H1 (cell line): ENCODE data around the gene IL17REL. TPM values are rescaled to one million over a fixed set of nuclear protein-coding genes. Genes with fewer than 3 reads are reported as not detected.

Experiments
- CBX8 ChIP-seq: fragments of 300-800, 300-1000 bp; sonication (generic); IDR thresholded peaks from 2 replicates; pipeline ENCODE4 v1.7.1; 2016; ENCODE audit warnings: low read depth, low read length, borderline replicate concordance
- JUN ChIP-seq: IDR thresholded peaks from 2 replicates; pipeline ENCODE4 v1.6.1; 2011; ENCODE audit warnings: low read depth, mild to moderate bottlenecking, improper control_type of control experiment, low read length
- JUND ChIP-seq: IDR thresholded peaks from 2 replicates; pipeline ENCODE4 v1.6.1; 2011; ENCODE audit warnings: mild to moderate bottlenecking, improper control_type of control experiment, low read length
- NANOG ChIP-seq: IDR thresholded peaks from 2 replicates; pipeline ENCODE4 v1.6.1; 2011; ENCODE audit warnings: low read length, low read depth, mild to moderate bottlenecking, inconsistent platforms; ENCODE audit not compliant: insufficient read depth, poor library complexity, severe bottlenecking
- POLR2A ChIP-seq, 2 experiments: IDR thresholded peaks; 1 replicate in 1 of 2; 2 replicates in 1 of 2; pipeline ENCODE4 v1.6.1; 2011; ENCODE audit warnings: low read depth in 2 of 2, low read length in 2 of 2, mild to moderate bottlenecking in 2 of 2; ENCODE audit errors: control extremely low read depth in 1 of 2
- SIRT6 ChIP-seq: IDR thresholded peaks from one replicate; pipeline ENCODE4 v1.7.1; 2012; ENCODE audit warnings: low read length, inconsistent platforms
- SP2 ChIP-seq: IDR thresholded peaks from 2 replicates; pipeline ENCODE4 v1.6.1; 2012; ENCODE audit warnings: mild to moderate bottlenecking, low read length, inconsistent platforms
- SUZ12 ChIP-seq: fragments of 200-600 bp; sonication (generic); IDR thresholded peaks from 2 replicates; pipeline ENCODE4 v1.6.1; 2012; ENCODE audit warnings: mild to moderate bottlenecking, inconsistent platforms, low read length, moderate library complexity, mixed read lengths
- polyA plus RNA-seq, 7 experiments: library from polyadenylated mRNA; depleted of rRNA in 3 of 7; stranded (reverse) in 5 of 7; unstranded in 2 of 7; fragments of >200 nt in 5 of 7; fragments of 200-250 nt in 2 of 7; gene quantifications; 1 replicate in 5 of 7; 2 replicates in 1 of 7; 4 replicates in 1 of 7; pipeline versions ENCODE4 v1.2.1 to v1.2.3, GENCODE V29; 2011 to 2013; ENCODE audit warnings: missing spikeins in 2 of 7, mixed read lengths in 2 of 7
- total RNA-seq: library from RNA; stranded (reverse); fragmentation: NEBNext Ultra II Directional; extraction: Animal tissue kit (Norgen Biotek cat#: 25700); gene quantifications from 2 replicates; pipeline ENCODE4 v1.2.1, GENCODE V29; 2021
- TF ChIP-seq, protein P1 (sequence below): IDR thresholded peaks from 2 replicates; pipeline ENCODE4 v1.6.1; 2012; ENCODE audit warnings: inconsistent platforms
- TF ChIP-seq, protein P2 (sequence below): fragments of 300-600 bp; sonication (generic); IDR thresholded peaks from 2 replicates; pipeline ENCODE4 v1.7.1; 2012; ENCODE audit warnings: low read length, moderate library complexity, mild to moderate bottlenecking, inconsistent platforms; ENCODE audit not compliant: insufficient replicate concordance

Gene IL17REL
- total and polyA plus RNA-seq, 2 of the 8 experiments (the other 6 are each of a cell fraction or from before 2014, with no cell fraction given), result 0.15 to 0.20 TPM

DNA sequence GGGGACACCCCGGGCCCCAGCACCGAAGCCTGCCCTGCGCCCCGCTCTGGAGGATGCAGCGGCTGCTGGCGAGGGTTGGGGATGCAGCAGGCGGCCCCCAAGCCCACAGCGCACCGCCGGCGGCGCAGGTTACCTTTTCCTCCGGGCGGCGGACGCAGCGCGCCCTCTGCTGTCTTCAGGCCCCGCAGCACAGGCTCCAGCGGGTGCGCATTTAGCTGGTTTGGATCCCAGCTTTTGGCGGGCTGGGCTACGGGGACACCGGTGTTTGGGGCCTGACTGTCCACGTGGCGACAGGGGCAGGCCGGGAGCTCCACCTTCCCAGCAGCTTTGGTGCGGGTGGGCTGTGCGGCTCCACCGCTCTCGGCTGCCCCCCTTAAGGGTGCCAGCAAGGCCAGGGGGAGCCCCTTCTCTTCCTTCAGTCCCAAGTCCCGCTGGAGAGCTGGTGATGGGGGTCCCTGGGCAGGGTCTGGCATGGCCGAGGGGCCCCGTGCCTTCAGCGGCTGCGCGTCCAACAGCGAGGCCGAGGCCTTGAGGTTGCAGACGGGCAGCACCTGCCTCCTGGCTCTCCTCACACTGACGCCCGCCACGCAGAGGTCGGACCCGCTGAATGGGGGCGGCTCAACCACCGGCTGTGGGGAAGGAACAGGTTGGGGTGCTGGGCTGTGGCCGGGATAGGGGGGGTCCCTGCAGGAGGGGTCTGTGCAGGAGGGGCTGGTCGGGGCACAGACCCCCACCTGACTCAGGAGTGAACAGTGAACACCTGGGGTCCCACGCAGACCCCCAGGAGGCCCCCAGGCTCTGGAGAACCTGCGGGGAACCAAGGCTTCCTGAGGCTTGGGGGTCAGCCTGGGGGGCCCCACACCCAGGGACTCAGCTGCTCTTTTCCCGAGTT is 18.0 kb upstream of the IL17REL start (continued):
- TF ChIP-seq, protein P1, sequence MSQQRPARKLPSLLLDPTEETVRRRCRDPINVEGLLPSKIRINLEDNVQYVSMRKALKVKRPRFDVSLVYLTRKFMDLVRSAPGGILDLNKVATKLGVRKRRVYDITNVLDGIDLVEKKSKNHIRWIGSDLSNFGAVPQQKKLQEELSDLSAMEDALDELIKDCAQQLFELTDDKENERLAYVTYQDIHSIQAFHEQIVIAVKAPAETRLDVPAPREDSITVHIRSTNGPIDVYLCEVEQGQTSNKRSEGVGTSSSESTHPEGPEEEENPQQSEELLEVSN, result peak; percentile 99
- TF ChIP-seq JUN, result no peak
- TF ChIP-seq JUND, result 0 out of 2 replicates have a peak, but pooled peaks have one; percentile 20
- TF ChIP-seq, protein P2, sequence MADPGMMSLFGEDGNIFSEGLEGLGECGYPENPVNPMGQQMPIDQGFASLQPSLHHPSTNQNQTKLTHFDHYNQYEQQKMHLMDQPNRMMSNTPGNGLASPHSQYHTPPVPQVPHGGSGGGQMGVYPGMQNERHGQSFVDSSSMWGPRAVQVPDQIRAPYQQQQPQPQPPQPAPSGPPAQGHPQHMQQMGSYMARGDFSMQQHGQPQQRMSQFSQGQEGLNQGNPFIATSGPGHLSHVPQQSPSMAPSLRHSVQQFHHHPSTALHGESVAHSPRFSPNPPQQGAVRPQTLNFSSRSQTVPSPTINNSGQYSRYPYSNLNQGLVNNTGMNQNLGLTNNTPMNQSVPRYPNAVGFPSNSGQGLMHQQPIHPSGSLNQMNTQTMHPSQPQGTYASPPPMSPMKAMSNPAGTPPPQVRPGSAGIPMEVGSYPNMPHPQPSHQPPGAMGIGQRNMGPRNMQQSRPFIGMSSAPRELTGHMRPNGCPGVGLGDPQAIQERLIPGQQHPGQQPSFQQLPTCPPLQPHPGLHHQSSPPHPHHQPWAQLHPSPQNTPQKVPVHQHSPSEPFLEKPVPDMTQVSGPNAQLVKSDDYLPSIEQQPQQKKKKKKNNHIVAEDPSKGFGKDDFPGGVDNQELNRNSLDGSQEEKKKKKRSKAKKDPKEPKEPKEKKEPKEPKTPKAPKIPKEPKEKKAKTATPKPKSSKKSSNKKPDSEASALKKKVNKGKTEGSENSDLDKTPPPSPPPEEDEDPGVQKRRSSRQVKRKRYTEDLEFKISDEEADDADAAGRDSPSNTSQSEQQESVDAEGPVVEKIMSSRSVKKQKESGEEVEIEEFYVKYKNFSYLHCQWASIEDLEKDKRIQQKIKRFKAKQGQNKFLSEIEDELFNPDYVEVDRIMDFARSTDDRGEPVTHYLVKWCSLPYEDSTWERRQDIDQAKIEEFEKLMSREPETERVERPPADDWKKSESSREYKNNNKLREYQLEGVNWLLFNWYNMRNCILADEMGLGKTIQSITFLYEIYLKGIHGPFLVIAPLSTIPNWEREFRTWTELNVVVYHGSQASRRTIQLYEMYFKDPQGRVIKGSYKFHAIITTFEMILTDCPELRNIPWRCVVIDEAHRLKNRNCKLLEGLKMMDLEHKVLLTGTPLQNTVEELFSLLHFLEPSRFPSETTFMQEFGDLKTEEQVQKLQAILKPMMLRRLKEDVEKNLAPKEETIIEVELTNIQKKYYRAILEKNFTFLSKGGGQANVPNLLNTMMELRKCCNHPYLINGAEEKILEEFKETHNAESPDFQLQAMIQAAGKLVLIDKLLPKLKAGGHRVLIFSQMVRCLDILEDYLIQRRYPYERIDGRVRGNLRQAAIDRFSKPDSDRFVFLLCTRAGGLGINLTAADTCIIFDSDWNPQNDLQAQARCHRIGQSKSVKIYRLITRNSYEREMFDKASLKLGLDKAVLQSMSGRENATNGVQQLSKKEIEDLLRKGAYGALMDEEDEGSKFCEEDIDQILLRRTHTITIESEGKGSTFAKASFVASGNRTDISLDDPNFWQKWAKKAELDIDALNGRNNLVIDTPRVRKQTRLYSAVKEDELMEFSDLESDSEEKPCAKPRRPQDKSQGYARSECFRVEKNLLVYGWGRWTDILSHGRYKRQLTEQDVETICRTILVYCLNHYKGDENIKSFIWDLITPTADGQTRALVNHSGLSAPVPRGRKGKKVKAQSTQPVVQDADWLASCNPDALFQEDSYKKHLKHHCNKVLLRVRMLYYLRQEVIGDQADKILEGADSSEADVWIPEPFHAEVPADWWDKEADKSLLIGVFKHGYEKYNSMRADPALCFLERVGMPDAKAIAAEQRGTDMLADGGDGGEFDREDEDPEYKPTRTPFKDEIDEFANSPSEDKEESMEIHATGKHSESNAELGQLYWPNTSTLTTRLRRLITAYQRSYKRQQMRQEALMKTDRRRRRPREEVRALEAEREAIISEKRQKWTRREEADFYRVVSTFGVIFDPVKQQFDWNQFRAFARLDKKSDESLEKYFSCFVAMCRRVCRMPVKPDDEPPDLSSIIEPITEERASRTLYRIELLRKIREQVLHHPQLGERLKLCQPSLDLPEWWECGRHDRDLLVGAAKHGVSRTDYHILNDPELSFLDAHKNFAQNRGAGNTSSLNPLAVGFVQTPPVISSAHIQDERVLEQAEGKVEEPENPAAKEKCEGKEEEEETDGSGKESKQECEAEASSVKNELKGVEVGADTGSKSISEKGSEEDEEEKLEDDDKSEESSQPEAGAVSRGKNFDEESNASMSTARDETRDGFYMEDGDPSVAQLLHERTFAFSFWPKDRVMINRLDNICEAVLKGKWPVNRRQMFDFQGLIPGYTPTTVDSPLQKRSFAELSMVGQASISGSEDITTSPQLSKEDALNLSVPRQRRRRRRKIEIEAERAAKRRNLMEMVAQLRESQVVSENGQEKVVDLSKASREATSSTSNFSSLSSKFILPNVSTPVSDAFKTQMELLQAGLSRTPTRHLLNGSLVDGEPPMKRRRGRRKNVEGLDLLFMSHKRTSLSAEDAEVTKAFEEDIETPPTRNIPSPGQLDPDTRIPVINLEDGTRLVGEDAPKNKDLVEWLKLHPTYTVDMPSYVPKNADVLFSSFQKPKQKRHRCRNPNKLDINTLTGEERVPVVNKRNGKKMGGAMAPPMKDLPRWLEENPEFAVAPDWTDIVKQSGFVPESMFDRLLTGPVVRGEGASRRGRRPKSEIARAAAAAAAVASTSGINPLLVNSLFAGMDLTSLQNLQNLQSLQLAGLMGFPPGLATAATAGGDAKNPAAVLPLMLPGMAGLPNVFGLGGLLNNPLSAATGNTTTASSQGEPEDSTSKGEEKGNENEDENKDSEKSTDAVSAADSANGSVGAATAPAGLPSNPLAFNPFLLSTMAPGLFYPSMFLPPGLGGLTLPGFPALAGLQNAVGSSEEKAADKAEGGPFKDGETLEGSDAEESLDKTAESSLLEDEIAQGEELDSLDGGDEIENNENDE, result no peak
- TF ChIP-seq NANOG, result no peak
- no peak for TF ChIP-seq CBX8
- no peak for TF ChIP-seq POLR2A (IDR thresholded peaks at IDR 0.05; ENCODE audit: control extremely low read depth in 1 of 2, low read depth in 2 of 2, low read length in 2 of 2)
- no peak for TF ChIP-seq SUZ12
- no peak for TF ChIP-seq SIRT6
- no peak for TF ChIP-seq SP2
